Measurements from ENCODE around the gene ZIC1. TPM values are rescaled to one million over a fixed set of nuclear protein-coding genes. Genes with fewer than 3 reads are reported as not detected.

ZIC1 gene
- polyA plus RNA-seq, 1 donor = 24.8 TPM

DNA sequence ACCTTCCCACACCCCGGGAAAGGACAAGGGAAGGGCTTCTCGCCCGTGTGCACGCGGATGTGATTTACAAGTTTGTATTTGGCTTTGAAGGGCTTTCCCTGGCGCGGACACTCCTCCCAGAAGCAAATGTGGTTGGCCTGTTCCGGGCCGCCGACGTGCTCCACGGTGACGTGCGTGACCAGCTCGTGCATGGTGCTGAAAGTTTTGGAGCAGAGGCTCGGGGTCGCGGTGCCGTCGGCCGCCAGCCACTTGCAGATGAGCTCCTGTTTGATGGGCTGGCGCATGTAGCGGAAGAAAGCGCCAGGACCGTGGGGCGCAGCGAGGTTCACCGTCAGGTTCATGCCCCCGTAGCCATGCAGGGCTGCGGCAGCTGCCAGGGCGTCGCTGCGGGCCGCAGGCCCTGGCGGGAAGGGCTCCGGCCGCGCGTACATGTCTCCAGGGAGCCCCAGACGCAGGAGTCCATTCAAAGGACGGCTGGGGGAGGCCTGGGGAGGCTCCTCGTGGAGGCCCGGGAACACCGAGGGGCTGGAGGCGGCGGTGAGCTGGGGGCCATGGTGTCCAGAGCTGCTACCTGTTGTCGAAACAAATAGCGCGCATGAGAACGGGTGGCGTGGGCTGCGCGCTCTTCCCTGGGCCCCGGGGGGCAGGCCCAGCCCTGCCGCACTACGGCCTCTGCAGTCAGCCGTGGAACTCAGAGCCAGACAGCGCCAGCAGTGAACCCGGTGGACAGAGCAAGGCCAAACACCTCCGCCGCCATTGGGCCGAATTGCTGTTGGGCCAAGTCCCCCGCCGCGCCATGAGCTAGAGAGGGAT, 13.1 kb upstream of the ZIC1 start:
- DNase-seq (ENCODE audit: low read depth) = no peak

DNA sequence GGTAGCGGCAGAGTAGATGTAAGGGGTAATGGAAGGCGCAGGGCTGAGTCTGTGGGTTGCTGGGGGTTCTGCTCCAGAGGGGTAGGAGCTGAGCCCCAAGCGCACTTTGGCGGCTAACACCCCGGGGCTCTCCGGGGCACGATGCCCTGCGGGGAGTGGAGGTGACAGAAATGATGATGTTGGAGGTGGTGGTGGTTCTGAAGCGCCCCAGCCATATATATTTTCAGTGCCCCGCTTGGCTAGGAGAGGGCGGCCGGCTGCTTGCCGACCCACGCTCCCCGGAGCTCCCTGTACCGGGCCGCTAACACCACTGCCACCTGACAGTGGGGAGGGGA, 12.5 kb upstream of the ZIC1 start:
- no peak for DNase-seq (ENCODE audit: low read depth)

GRCh38 chr3:147397155-147397874, 11.8 kb upstream of the ZIC1 start:
- DNase-seq (ENCODE audit: low read depth) = no peak

- DNase-seq (ENCODE audit: low read depth) = no peak
Observed at GRCh38 chr3:147397875-147398812, 11.0 kb upstream of the ZIC1 start.

- DNase-seq (ENCODE audit: low read depth) = no peak
Observed at GRCh38 chr3:147398813-147399534, 10.2 kb upstream of the ZIC1 start.

DNA sequence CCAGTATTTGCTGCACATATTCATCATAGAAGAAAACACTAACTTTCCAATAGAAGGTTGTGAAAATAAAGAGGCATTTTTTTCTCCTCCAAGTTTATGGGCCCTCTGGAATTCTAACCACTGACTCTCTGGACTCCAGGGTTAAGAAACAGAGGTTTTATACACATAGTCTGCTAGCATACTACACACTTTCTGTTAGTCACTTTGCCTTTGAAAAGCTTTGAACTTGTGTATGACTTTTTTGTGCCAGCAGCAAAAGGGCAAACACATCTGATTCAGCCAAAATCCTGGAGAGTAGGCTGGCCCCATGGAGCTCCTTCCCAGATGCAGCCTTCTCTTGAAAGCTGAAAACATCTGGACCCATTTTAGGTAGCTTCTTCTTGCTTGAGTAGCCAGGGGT, 9.1 kb upstream of the ZIC1 start:
- no peak for DNase-seq (ENCODE audit: low read depth)

DNA sequence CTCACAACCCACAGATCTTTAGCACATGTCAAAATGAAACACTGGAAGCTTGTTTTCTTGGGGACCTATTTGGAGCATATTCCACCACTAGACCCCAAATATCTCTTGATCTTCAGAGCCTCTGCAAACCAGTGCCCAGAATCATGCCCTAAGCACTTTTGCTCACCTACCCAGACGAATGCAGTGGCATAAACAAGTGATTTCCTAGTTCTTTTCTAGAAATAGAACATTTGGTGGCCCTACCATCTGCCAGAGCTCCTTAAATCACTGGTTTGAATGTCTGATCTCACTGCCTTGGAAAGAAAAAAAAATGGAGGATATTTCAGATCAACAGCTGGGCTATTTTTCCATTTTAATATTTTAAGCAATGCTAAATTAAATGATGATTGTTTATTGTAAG, 8.2 kb upstream of the ZIC1 start:
- DNase-seq (ENCODE audit: low read depth) = no peak

DNA sequence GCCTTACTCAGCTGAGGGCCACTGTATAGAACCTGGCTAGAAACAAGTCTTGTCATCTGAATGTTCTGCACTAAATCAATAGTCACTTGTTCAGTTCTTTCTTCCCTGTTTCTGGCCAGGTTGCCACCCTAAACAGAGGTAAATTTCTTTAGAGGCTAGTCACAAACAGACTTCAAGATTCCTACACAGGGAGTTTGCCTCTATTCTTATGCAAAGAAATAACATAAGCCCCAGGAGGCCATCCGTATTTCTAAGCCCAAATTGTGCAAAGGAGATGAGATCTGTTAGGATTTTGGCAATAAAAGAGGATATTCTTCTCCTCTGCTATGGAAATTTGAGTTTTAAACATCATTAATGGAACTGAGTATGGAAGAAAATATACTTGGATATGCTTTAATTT, 7.7 kb upstream of the ZIC1 start:
- DNase-seq (ENCODE audit: low read depth) = no peak

- no peak for DNase-seq (ENCODE audit: low read depth)
Observed at GRCh38 chr3:147402159-147402558, 7.0 kb upstream of the ZIC1 start.

- DNase-seq (ENCODE audit: low read depth) = no peak
Observed at GRCh38 chr3:147403511-147403910, 5.7 kb upstream of the ZIC1 start.

DNA sequence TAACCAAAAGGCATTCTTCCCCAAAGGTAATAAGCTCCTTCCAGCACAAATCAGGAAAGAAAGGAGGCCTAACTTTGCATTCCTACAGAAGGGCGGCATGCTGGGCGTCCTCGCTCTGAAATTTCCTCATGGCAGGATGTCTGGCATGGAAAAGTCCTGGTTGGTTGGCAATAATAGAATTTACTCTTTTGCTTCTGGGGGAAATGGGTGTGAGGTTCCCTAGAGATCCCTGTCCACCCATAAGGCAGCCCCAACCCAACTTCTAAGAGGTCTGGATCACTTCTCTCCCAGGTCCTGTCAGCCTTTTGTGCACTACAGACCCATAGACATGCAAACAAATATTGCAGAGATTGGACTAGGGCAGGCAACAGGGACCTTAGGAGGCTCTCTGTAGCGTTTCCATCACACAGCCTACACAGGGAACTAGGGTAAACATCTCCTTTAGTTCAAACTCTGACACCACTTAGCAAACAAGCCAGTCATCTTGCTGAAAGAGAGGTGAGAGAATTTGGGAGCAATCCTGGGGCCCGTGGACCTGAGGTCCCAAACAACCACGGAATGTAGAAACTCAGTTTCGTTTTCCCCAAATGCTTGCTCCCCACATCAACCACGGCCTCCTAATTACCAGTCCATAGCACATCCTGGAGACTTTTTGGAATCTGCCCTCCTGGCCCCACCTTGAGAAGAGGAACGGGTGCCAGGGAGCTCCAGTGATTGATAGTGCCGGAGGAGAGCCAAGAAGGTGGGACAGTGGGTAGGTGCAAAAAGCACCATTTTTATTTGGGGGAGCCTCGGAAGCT, 5.0 kb upstream of the ZIC1 start:
- no peak for DNase-seq (ENCODE audit: low read depth)

GRCh38 chr3:147404800-147405230, 4.3 kb upstream of the ZIC1 start:
- DNase-seq (ENCODE audit: low read depth) = no peak

GRCh38 chr3:147405231-147406027, 3.7 kb upstream of the ZIC1 start:
- DNase-seq (ENCODE audit: low read depth) = no peak

- no peak for DNase-seq (ENCODE audit: low read depth)
Observed at GRCh38 chr3:147406028-147406931, 2.9 kb upstream of the ZIC1 start, which contains the start of gene ZIC4. TSS of gene ZIC4 (minus strand) at chr3:147406543. CDS start at chr3:147402797, 3,746 bp downstream.

DNA sequence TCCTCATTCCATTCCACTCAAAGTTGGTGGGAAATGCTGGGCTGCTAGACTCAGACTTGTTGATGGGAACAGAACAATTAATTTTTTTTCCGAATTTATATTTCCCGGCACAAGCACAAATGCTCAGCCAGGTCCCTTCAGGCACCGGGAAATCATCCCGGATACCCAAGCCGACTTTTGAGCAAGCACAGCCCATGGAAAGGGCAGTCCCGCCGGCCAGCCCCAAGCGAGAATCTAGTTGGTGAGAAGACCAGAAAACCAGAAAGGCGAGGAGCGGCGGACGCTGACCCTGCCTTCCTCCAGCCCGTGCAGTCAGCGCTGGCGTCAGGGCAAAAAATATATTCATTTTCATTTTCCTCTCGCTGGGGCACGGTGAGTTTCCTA, 2.1 kb upstream of the ZIC1 start:
- no peak for DNase-seq (ENCODE audit: low read depth)

DNA sequence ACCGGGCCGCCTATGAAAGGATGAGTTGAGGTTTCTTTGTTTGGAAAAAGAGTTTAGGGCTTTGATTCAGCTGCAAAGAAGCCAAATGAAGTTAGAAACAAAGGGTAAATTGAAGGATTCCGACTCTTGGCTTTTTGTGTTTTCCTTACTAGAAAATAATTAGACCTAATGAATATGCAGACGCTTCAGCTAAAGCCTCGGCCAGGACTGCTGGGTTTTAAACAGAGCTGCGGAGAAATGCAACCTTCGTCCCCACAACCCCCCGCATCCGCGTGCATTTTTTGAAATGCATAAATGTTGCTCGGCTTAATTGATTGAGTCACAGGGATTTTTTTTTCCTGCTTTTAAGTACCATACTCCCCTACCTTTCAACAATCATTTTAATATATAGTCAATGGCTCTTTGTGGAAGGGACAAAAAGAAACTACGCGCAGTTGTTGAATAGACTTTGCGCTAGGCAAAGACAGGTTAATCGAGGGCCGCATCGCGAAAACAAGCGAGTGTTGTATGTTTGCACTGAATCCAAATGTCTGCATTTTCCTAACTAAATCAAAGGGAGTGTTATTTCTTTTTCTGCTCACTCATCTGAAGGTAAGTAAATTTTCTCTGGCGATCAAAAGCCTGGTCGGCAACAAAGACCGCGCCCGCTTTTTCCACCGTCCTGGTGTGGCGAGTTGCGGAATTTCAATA, 1.5 kb upstream of the ZIC1 start:
- DNase-seq (ENCODE audit: low read depth) = no peak

- DNase-seq (ENCODE audit: low read depth) = no peak
Observed at GRCh38 chr3:147408188-147409100, 721 bp upstream of the ZIC1 start.

All from forelimb muscle (tissue), 1 donor.